K562 treated with DMSO at 1 percent for 48 hours (cell line): ENCODE measurements around the gene PRMT5. TPM values are rescaled to one million over a fixed set of nuclear protein-coding genes. Genes with fewer than 3 reads are reported as not detected.

Experiments
- total RNA-seq: library from RNA; unstranded; fragments of 300-600 nt; gene quantifications from 2 replicates; pipeline ENCODE4 v1.2.3, GENCODE V29; 2022; ENCODE audit warnings: low replicate concordance; ENCODE audit errors: extremely low read depth

PRMT5 gene
- total RNA-seq: not detected in 2 replicates

DNA sequence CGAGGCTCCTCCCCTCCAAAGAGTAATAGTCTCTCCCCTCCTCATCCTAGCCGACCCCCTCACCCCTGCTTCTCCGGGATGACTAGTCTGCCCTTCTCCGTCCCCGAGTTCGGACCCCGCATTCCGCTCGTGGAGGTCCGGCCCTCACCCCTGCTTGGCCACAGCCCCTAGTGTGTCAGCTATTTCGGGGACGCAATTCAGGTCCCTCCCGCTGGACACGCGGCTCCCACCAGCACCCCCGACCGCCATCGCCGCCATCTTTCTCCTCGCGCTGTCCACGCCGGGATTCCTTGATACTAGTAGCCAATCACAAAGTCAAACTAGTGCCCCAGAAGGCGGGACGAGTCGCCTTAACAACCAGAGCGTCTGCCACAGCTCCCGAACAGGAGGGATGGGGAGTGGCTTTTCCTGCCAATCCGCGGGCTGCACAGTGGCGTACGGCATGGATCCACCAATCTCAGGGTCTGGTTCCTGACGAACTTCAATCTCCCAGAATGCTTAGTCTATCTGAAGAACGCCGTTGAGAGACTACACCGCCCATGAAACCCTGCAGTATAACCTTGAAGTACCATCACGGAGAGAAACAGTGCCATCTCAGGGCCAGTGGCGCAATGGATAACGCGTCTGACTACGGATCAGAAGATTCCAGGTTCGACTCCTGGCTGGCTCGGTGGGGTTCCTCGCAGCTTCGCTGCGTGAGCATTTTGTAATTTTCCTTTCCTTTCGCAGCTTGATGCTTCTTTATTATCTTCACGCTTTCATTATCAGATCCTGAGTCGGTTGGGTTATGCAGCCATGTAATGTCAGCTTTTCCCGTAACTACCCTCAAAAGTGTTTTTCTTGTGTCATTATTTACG, at the start of gene PRMT5:
Gene PRMT5 (minus strand): TSS at position 273 of the 857 bp plus-strand sequence. CDS start 15 bp downstream, at position 258.

DNA sequence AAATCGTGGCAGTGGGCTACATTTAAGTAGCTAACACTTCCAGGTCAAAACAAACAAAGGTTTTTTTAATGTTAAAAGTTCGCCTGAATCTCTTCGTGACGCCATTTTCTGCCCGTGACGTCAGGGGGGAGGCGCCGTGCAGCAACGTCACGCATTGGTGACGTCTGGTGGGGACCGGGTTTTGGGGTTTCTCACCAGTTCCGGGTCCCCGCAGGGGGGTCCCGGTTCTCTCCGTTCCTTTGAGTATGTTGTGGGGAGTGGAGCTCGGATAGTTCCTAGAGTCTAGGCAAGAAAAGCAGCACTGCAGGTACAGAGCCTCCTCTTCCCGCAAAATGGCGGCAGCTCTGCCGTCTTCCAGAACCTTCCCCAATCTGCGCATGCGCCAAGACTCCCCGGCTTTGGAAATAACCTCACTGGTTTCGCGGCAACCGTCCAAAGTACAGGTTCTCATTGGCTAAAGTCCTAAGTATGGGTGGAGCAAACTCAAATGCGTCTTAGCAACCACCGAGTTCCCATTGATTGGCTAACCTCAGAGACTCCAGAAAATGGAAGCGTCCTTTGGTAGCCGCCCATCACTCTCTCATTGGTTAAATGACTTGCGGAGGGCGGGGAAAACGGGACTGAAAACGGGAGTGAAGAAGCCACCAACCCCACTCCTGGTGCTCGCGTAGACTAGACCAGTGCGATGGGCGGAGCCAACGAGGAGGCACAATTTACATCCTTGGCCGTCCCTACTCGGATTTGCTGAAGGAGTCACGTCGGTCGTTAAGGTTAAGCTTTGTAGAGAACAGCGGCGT, 10.2 kb downstream of the PRMT5 start, which contains the start of gene RBM23:
Gene RBM23 (minus strand): TSS at position 346 of the 797 bp plus-strand sequence.

DNA sequence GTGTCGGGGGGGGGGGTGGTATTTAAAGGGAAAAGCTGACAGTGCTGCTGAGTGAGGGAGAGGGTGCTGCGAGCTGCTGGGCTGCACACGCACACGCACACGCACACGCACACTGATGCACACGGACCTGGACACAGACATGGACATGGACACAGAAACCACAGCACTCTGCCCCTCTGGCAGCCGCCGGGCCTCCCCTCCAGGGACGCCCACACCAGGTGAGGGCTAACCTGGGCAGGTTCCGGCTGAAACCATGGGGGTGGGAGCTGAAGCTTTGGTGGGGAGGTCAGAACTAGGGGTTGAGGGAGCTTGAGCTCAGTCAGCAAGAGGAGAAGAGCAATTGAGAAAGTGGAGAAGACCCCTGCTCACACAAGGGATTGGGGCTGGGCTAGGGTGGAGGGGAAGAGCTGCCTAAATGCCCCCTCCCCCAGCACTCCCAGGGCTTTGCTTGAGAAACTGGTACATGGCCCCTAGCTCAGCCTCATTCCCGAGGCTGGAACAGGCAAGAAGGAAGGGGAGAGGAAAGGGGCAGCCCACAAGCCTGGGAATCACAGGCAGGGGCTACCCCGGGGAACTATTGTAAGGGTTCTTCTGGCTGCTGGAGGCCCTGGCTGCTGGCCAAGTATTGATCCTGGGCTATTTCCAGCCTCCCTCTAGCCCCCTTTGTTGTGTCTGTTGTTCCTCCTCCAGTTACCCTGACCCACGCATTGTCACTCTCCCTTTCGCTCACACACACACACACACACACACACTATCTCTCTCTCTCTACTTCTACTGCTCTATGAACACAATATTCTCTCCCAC, 45.8 kb downstream of the PRMT5 start, which contains the start of gene REM2:
Gene REM2 (plus strand): TSS at position 50 of the 804 bp plus-strand sequence. CDS start 66 bp downstream, at position 116.

DNA sequence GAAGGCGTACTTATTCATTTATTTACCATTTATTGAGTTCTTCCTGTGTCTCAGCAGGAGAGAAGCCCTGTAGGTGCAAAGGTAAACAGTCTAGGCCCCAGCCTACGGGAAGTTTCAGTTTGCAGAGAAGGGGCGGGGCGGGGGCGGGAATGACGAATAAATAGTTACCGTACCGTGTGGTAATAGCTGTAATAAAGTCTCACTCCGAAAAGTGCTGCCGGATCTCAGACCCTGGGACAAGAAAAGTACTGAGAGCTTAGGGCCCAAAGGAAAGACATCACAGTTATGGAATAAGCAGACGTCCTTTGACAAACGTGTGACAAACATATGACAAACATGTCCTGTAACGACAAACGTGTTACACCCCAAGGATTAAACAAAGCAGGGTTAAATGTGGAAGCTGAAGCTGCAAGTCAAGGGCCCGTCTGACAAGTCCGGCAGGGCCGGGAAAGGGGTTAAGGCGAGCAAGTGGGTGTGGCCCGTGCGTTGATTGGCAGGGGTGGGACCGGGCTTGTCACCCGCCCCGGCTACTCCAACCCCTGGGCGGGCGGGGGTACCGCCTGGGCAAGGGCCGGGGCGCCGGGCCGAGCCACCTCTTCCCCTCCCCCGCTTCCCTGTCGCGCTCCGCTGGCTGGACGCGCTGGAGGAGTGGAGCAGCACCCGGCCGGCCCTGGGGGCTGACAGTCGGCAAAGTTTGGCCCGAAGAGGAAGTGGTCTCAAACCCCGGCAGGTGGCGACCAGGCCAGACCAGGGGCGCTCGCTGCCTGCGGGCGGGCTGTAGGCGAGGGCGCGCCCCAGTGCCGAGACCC, 57.7 kb downstream of the PRMT5 start, which contains the start of gene LRP10:
Gene LRP10 (plus strand): TSS at position 517 of the 809 bp plus-strand sequence. CDS start 564 bp downstream, outside the sequence.

Other genes starting within 250 kb of the PRMT5 start
- not detected in 2 replicates for gene OXA1L, start 162.7 kb downstream of the PRMT5 start, total RNA-seq
- gene SLC7A7, start 113.9 kb downstream of the PRMT5 start, total RNA-seq: not detected in 2 replicates
- not detected in 2 replicates for gene MRPL52, start 99.5 kb downstream of the PRMT5 start, total RNA-seq
- not detected in 2 replicates for gene MMP14, start 92.8 kb downstream of the PRMT5 start, total RNA-seq
- gene LRP10, start 57.6 kb downstream of the PRMT5 start, total RNA-seq: not detected in 2 replicates
- gene REM2, start 46.2 kb downstream of the PRMT5 start, total RNA-seq: not detected in 2 replicates
- gene RBM23, start 10.2 kb downstream of the PRMT5 start, total RNA-seq: not detected in 2 replicates
- not detected in 2 replicates for gene HAUS4, start 27.7 kb upstream of the PRMT5 start, total RNA-seq
- not detected in 2 replicates for gene AJUBA, start 53.2 kb upstream of the PRMT5 start, total RNA-seq
- not detected in 2 replicates for gene C14orf93, start 80.8 kb upstream of the PRMT5 start, total RNA-seq
- not detected in 2 replicates for gene PSMB5, start 105.5 kb upstream of the PRMT5 start, total RNA-seq
- not detected in 2 replicates for gene PSMB11, start 112.8 kb upstream of the PRMT5 start, total RNA-seq
- not detected in 2 replicates for gene CDH24, start 128.1 kb upstream of the PRMT5 start, total RNA-seq
- gene ACIN1, start 165.8 kb upstream of the PRMT5 start, total RNA-seq: not detected in 2 replicates
- gene C14orf119, start 166.1 kb upstream of the PRMT5 start, total RNA-seq: not detected in 2 replicates
- not detected in 2 replicates for gene CIROP, start 175.6 kb upstream of the PRMT5 start, total RNA-seq
- gene CEBPE, start 189.9 kb upstream of the PRMT5 start, total RNA-seq: not detected in 2 replicates